Ramos (cell line): ENCODE measurements around the gene DLG2.
"Not testable (repeated sequence)": the region's sequence is repeated elsewhere in the genome, so short reads cannot be mapped to it uniquely, and the experiment has no call there.

Source experiments
- in situ Hi-C: fragments of 300-500 bp; cut with MboI; formaldehyde crosslinking; loops from one replicate; pipeline ENCODE4 v1.14.3; 2022; ENCODE audit warnings: low sequenced_read_pairs; ENCODE audit not compliant: unreplicated experiment

DLG2 gene

GRCh38 chr11:85647078-85647477 lies 19.9 kb upstream of the DLG2 start:
- in situ Hi-C loops = no loop called here

GRCh38 chr11:85643191-85643614 lies 16.1 kb upstream of the DLG2 start:
- in situ Hi-C loops = no loop called here

GRCh38 chr11:85634747-85635146 lies 7.6 kb upstream of the DLG2 start:
- in situ Hi-C loops = no loop called here

- in situ Hi-C loops = no loop called here
These were observed 1.7 kb upstream of the DLG2 start for GRCh38 chr11:85628771-85629341.

- in situ Hi-C loops = no loop called here
These were observed 1.0 kb upstream of the DLG2 start, which contains the start of gene TMEM126B for GRCh38 chr11:85627998-85628770. Gene TMEM126B, plus strand, starts transcription at chr11:85628593. Its CDS starts 15 bp downstream, at chr11:85628608.

GRCh38 chr11:85626496-85626895 lies 648 bp downstream of the DLG2 start:
- in situ Hi-C loops = no loop called here

- in situ Hi-C loops = no loop called here
These were observed 6.9 kb downstream of the DLG2 start for GRCh38 chr11:85620256-85620655.

GRCh38 chr11:85619499-85619898 lies 7.6 kb downstream of the DLG2 start:
- in situ Hi-C loops = no loop called here

- in situ Hi-C loops = not testable (repeated sequence)
These were observed 15.5 kb downstream of the DLG2 start for GRCh38 chr11:85611643-85612042.

GRCh38 chr11:85609286-85609685 lies 17.9 kb downstream of the DLG2 start:
- in situ Hi-C loops = not testable (repeated sequence)

- in situ Hi-C loops = not testable (repeated sequence)
These were observed 18.5 kb downstream of the DLG2 start for GRCh38 chr11:85608621-85609020.

- in situ Hi-C loops = not testable (repeated sequence)
These were observed 20.9 kb downstream of the DLG2 start for GRCh38 chr11:85606237-85606636.

- in situ Hi-C loops = no loop called here
These were observed 23.9 kb downstream of the DLG2 start for GRCh38 chr11:85603220-85603619.

GRCh38 chr11:85602526-85603213 lies 24.5 kb downstream of the DLG2 start:
- in situ Hi-C loops = no loop called here

- in situ Hi-C loops = loop anchor here (25.0 kb wide), 1 partner anchor 1037 kb away; no protein-coding TSS in a partner anchor
These were observed 28.1 kb downstream of the DLG2 start for GRCh38 chr11:85599083-85599482.

GRCh38 chr11:85596886-85597285 lies 30.3 kb downstream of the DLG2 start:
- in situ Hi-C loops = loop anchor here (25.0 kb wide), 1 partner anchor 1035 kb away; no protein-coding TSS in a partner anchor

- in situ Hi-C loops = loop anchor here (25.0 kb wide), 1 partner anchor 1033 kb away; no protein-coding TSS in a partner anchor
These were observed 31.8 kb downstream of the DLG2 start for GRCh38 chr11:85595285-85595884.

- in situ Hi-C loops = loop anchor here (25.0 kb wide), 1 partner anchor 1029 kb away; no protein-coding TSS in a partner anchor
These were observed 36.2 kb downstream of the DLG2 start for GRCh38 chr11:85590848-85591483.

- in situ Hi-C loops = loop anchor here (25.0 kb wide), 1 partner anchor 1027 kb away; no protein-coding TSS in a partner anchor
These were observed 37.8 kb downstream of the DLG2 start for GRCh38 chr11:85589373-85589772.

- in situ Hi-C loops = loop anchor here (25.0 kb wide), 1 partner anchor 1020 kb away; no protein-coding TSS in a partner anchor
These were observed 45.0 kb downstream of the DLG2 start for GRCh38 chr11:85582111-85582510.
